Inferior parietal cortex (tissue), 1 donor: Measurements from ENCODE around the gene SPTBN4.

Experiments
- DNase-seq: peaks from one replicate; pipeline ENCODE4 v3.0.0-alpha.2; 2016; ENCODE audit errors: extremely low spot score

The SPTBN4 gene

DNA sequence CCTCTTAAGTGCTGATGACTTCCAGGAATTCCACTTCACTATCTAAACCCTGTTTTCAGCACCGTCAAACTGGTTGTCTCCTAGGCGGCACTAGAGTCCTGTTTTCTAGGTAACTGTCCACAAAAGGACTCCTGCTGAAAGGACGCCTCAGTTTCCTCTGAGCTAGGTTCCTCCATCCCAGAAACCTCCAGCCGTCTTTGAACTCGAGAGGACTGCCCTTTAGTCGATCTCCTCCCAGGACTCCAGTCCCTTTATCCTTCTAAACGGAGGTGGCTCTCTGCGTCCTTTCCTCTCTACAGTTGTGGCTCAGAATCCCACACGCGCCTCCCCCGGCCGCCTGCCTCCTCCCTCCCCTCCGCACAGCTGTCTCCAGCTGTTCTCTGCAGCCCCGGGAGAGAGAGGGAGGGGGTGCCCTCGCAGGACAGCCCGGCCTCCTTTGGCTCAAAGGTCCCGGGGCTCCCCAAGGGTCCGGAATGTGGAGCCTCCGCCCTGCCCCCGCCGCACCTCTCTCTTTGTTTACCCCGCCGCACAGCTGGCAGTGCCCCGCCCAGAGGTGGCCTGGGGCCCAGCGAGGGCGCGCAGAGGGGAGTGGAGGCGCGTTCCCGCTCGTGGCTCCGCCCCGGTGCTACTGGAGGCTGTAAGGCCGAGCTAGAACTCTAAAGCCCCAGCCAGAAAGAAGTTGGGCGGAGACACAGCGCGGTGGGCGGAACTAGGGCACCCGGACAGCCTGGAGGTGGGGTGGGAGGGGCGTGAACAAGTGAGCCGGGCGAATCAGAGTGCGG is 136.8 kb downstream of the SPTBN4 start:
- peak; percentile 81 for DNase-seq

DNA sequence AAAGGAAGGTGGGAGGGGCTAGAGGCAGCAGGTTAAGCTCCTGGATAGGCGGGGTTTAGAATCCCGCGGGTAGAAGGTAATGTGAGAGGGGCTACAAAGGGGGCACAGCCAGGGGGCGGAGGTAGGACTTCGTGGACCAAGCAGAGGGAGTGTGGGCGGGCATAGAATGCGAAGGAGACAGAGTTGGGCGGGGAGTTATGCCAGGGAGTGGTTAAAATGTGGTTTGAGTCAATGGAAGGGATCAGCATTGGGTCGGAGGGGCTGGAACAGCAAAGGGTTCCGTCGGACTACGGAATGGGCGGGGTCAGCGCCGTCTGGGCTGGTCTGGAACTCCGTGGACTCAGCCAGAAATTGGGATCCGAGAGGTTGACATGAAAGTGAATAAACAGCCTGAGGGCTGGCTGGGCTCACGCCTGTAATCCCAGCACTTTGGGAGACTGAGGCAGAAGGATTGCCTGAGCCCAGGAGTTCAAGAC is 137.4 kb downstream of the SPTBN4 start:
- DNase-seq, result no peak

GRCh38 chr19:40604647-40605215 is 137.9 kb downstream of the SPTBN4 start:
- no peak for DNase-seq

- no peak for DNase-seq
These were observed 138.6 kb downstream of the SPTBN4 start for GRCh38 chr19:40605216-40605971.

DNA sequence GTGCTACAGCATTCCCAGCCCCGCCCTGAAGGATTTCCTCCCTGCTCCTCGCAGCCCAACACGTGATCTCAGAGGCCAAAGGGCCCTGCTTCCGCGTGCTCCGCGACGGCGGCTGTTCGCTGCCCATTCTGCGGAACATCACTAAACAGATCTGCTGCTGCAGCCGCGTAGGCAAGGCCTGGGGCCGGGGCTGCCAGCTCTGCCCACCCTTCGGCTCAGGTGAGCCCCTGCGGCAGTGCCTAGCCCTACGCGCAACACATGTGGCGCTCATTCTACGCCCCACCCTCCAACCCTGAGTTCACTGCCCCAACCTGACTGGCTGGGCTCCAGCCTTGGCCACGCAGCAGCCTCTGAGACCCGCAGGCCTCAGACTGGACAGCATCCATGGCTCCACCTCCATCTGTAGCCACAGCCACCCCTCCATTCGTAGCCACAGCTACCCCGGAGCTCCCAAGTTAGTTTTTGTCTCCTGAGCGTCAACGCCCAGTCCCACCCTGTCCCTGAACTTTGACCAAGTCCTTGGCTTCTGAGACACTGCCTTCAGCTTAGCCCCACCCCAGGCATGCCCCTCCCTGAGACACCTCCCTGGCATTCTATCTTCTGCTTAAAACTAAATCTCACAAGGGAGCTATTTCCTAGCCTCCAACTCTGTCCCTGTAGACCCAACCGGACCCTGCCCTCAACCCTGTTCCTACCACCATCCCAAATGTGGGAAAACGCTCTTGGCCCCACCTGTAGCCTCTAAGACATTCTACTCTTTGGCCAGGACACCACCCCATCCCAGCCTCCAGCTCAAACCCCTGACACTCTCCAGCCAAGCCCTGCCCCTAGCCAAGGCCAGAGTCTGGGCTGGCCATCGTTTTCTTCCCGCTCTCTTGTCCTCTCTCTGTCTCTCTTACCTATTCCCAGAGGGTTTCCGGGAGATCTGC is 140.8 kb downstream of the SPTBN4 start:
- DNase-seq, result no peak

DNA sequence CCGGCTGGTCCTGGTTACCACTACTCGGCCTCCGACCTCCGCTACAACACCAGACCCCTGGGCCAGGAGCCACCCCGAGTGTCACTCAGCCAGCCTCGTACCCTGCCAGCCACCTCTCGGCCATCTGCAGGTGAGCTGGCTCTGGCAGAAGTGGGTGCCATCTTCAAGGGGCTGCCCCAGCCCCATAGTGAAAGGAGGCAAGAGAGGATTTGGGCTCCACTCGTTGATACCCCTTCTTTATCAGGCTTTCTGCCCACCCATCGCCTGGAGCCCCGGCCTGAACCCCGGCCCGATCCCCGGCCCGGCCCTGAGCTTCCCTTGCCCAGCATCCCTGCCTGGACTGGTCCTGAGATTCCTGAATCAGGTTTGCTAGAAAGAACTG is 141.4 kb downstream of the SPTBN4 start:
- no peak for DNase-seq

- DNase-seq, result no peak
These were observed 142.2 kb downstream of the SPTBN4 start for GRCh38 chr19:40608957-40609356.

DNA sequence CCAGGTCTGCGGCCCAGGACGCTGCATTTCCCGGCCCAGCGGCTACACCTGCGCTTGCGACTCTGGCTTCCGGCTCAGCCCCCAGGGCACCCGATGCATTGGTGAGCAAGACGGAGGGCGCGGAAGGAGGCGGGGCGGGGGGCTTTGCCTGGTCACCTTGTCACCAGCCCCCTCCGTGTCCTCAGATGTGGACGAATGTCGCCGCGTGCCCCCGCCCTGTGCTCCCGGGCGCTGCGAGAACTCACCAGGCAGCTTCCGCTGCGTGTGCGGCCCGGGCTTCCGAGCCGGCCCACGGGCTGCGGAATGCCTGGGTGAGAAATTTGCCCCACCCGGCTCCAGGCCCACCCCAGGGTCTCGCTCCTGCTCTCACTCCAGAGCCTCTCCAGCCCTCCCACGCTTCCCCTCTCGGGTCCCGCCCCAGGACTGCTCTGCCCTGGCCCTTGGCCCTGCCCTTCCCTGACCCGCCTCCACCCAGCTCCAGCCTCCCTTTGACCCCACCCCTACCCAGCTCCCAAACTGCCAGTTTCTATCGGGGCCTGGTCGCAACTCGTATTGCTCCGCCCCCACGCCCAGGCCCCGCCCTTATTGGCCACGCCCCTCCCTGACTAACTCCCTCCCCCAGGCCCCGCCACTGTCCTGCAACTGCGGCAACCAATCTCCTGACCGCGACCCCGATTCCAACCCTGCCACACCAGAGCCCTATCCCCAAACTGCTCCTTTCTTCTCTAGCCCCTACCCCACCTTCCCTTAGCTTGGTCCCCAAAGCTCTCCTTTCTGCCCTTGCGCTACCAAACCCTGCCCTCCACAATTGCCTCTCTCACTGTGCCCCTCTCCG is 143.0 kb downstream of the SPTBN4 start:
- DNase-seq, result no peak

GRCh38 chr19:40610396-40611064 is 143.7 kb downstream of the SPTBN4 start:
- DNase-seq, result no peak

DNA sequence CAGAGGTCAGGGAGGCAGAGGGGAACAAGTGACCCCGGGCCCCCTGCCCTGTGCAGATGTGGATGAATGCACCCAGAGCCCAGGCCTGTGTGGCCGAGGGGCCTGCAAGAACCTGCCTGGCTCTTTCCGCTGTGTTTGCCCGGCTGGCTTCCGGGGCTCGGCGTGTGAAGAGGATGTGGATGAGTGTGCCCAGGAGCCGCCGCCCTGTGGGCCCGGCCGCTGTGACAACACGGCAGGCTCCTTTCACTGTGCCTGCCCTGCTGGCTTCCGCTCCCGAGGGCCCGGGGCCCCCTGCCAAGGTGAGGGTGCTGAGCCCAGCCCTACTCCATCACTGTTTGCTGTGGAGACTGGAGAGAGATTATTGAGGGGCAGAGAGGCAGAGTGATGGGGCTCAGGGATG is 144.3 kb downstream of the SPTBN4 start:
- DNase-seq, result no peak

DNA sequence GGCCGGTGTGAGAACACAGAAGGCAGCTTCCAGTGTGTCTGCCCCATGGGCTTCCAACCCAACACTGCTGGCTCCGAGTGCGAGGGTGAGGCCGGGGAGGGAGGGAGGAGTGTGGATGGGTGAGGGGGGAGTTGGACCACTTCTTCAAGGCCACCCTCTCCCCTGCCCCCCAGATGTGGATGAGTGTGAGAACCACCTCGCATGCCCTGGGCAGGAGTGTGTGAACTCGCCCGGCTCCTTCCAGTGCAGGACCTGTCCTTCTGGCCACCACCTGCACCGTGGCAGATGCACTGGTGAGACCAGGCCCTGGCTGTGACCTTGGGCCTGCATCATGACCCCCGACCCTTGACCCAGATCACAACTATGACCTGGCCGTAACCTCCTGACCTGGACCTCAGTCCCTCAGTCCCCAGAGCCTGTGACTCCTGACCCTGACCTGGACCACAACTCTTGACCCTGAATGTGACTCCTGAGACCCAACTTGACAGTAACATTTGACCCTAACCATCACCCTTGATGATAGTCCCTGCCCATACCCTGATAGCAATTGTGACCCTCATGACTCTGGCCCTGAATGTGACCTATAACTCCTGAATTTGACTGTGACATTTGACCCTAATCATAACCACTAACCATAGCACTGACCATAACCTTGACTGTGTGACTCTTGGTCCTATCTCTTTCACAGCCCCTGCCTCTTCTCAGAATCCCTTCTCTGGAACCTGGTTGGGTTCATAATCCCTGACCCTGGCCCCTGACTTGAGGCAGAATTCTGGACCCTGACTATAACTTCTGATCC is 145.3 kb downstream of the SPTBN4 start:
- no peak for DNase-seq

- no peak for DNase-seq
These were observed 146.3 kb downstream of the SPTBN4 start for GRCh38 chr19:40612831-40613689.

- no peak for DNase-seq
These were observed 147.2 kb downstream of the SPTBN4 start for GRCh38 chr19:40613690-40614621.

DNA sequence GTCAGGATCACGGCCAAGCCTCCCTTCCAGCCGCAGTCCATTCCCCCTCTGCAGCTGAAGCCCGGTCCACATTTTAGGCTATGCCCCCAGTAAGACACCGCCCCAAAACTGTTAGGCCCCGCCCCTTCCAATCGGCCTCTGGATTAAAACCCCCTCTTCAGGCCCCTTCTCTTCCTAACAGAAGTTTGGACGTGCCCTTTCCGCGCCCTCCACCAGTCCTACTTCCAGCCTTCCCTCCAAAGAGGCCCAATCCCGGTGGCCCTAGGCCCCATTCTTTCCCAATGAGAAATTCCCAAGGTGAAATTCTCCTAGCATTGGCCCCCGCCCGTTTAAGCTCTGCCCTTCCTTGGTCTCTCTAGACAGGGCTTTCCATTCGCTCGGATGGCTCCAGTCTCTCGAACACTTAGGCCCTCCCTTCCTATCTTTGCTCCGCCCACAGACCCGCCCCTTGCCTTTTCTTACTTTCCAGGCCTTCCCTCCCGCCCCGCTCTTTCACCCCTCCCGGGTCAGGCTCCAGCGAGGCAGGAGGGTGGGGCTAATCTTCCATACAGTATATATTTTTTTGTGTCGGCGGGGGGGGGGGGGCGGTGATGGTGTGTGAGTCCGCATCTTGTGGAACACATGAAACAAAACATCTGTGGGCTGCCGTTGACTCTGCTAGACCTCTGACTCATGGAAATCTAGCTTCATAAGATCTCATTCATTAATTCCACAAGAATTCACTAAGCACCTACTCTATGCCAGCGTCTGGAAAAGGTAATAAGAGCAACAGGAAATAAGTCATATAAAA is 148.0 kb downstream of the SPTBN4 start:
- no peak for DNase-seq

DNA sequence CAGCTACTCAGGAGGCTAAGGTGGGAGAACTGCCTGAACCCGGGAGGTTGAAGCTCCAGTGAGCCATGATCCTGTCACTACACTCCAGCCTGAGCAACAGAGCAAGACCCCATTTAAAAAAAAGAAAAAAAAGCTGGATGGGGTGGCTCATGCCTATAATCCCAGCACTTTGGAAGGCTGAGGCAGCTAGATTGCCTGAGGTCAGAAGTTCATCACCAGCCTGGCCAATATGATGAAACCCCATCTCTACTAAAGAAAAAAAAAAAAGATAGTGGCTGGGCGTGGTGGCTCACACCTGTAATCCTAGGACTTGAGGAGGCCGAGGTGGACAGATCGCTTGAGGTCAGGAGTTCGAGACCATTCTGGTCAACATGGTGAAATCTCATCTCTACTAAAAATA is 149.4 kb downstream of the SPTBN4 start:
- no peak for DNase-seq

GRCh38 chr19:40616941-40617340 is 150.1 kb downstream of the SPTBN4 start:
- DNase-seq, result no peak
